GM18502 (cell line): Measurements from ENCODE around the gene DPP6.
"Not testable (repeated sequence)": the region's sequence is repeated elsewhere in the genome, so short reads cannot be mapped to it uniquely, and the experiment has no call there.

Experiments used
- ATAC-seq: cut with Tn5 transposase; IDR thresholded peaks from one replicate; pipeline ENCODE4 v1.9.1; 2021; ENCODE audit warnings: mild to moderate bottlenecking; ENCODE audit not compliant: unreplicated experiment, poor library complexity

The DPP6 gene

DNA sequence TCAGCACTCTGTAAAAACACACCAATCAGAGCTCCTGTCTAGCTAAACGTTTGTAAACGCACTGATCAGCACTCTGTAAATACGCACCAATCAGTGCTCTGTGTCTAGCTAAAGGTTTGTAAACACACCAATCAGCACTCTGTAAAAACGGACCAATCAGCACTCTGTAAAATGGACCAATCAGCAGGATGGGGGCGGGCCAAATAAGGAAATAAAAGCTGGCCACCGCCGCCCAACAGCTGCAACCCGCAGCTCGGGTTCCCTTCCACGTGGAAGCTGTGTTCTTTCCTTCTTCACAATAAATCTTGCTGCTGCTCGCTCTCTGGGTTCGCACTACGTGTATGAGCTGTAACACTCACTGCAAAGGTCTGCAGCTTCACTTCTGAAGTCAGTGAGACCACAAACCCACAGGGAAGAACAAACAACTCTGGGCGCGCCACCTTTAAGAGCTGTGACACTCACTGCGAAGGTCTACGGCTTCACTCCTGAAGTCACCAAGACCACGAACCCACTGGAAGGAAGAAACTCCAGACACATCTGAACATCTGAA is 625.9 kb downstream of the DPP6 start:
- ATAC-seq = not testable (repeated sequence)

DNA sequence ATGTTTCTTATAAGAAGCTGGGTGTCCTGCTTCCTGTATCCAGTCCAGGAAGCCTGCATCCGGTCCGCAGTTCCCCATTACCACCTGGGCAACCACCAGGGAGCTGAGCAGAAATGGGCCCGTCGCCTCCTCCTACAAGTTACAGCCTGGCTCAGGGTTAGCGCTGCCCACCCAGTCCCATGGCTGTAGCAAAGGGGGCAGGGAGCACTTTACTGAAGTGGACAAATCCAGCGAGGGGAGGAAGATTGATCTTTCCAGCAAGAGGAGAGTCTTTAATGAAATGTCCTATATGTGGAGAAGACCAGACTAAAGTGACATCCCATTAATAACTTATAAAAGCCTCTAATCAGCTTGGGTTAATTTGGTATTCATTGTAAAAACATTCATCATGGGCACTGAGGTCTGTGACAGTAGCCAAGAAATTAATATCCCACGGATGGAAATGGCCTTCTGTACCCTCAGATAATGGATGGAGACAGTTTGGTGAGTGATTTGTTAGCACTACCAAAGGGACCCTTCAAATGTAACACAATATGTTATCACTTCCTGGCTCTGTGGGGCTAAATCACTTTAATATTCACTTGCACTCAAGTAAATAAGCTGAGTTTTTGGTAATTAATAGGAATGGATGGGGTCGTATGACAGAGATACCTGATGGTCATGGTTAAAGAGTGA is 627.3 kb downstream of the DPP6 start:
- no peak for ATAC-seq

DNA sequence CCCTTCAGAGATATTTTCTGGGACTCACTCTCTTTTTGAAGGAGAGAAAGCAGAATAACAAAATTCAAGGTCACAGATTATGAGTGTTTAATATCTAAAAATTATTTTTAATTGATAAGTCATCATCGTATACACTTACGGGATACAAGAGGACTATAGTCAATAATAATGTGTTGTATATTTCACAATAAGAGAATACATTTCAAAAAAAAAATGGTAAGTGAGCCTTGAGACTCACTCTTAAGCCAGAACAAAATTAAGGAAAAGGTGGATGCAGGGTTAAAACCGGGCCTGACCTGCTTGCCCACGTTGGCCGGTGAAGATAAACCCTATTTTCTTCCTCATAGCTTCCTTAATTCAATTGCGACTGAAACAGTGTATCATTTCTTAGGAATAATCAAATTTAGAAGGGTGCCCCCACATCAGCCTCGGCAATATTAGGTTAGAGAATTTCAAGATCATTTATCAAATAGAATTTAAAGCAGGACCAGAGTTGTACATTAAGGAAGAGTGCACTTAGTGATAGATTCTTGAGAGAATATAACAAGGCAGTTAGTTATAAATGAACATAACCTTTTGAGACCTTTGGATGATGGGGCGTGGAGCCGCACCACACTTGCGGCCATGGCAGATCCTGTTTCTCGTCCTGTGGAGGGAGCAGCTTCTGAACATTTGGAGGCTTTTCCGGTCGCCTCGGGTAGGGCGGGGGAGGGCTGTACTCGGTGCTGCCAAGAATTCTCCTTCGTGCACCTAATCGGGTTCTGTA is 628.9 kb downstream of the DPP6 start:
- no peak for ATAC-seq

DNA sequence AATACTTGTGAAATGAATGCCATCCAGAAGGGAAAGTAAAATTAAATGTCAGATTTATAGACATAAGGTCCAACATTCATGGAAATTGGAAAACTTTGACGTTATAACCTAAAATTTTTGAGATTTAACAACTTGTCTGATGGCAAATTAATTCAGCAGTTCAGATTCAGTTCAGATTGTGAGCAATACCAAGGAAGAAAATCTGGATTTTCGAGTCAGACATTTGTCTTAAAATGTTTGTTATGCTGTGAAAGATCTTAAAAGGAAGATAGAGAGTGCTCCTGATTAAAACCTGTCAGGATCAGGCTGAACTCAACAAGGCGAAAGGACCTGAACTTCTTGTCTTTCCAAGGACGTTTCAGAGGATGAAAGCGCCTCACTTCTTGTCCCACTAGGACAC is 629.8 kb downstream of the DPP6 start:
- no peak for ATAC-seq

DNA sequence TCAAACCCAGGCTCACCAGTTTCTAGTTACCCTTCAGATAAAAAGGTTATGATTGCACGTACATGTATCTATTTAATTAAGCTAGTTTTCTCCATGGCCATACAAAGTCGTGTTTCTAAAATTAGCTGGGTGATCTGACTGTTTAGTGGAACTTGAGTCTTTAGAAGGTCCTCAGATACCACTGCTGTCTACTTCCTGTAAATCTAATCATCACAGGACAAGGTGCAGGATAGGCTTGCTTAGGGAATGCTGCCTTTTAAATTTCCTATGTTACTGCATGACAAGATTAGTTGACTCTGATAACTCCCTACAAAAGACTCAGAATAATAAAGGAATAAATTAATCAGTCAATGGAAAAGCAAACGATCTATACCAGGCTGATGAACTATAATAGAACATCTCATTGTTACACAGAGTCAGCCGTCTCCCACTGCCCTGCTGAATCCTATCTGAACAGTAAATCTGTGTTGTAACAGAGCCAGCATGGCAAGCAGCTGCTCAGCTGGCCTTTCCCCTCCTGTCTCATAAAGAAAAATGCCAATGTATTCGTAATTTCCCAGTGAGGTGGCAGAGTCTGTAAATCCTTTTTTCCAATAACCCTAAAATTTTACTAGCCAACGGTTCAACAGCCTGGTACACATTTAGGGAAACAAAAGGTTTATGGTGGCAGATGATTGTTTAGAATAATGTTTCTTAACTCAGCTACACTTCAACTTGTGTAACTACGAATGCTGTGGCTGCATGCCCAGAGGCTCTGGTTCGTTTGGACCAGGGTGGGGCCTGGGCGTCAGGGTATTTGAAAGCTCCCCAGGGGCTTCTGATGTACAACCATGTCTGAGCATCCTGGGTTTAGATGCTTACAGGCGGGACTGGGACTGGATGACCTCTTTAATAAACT is 632.7 kb downstream of the DPP6 start:
- no peak for ATAC-seq

DNA sequence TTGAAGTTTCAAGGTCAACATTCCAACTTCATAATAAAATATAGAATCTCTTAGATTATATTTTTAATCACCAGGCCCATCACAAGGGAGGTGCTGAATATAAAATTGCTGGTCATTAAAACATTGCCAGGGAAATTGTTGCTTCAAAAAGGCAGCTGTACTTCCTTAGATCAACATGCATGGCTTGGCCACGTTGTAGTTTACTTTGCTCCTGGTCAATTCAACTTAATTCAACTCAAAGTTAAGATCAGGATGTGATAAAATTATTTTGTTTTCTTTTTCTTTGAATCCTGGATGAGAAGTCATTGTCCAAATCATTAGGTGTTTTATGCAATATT is 633.3 kb downstream of the DPP6 start:
- no peak for ATAC-seq

DNA sequence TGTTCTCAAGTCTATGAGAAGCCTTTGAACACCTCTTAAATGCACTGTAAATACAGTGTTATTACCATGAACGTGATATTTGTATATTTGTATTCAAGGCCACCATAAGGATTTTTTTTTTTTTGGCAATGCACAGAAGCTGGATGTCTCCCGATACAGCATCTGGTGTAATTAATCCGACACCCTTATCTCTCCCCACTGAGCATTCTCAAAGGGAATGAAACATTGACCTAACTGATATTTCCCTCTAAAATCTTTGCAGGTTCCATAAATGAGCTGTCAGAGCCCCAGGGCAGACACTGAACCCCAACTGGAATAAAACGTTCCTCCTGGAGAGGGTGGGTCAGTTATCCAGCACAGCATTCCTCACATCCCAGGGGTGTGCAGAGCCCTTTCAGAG is 634.1 kb downstream of the DPP6 start:
- no peak for ATAC-seq

DNA sequence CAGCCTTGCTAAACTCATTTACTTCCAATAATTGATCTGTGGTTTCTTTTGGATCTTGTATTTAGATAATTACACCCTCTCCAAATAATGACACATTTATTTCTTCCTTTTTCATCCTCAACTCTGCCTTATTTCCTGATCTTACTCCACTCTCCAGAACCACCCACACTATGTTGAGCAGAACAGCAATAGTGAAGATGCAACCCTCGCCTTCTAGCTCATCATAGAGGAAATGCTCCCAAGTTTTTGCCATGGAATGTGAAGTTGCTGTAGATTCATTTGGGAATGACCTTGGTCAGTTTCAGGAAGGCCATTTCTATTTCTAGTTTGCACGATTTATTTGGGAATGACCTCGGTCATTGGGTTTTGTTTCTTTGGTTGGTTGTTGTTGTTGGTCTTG is 636.8 kb downstream of the DPP6 start:
- no peak for ATAC-seq

DNA sequence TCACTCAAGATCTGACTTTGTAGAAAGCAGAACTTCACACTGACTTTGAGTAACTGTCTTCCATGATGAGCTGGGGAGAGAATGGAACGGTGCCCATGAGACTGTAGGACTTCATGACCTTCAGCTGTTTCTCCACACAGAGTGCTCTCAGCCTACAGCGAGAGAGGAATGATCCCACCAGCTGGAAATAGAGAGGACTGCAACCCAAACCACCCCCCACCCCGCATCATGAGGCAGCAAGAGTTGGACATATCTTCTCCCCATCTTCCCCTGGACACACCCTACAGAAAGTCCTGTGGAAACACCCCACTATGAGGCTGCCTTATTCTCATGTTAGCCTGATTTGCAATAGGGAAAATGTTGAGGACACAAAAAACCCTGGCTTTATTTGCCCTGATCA is 638.2 kb downstream of the DPP6 start:
- ATAC-seq = no peak

DNA sequence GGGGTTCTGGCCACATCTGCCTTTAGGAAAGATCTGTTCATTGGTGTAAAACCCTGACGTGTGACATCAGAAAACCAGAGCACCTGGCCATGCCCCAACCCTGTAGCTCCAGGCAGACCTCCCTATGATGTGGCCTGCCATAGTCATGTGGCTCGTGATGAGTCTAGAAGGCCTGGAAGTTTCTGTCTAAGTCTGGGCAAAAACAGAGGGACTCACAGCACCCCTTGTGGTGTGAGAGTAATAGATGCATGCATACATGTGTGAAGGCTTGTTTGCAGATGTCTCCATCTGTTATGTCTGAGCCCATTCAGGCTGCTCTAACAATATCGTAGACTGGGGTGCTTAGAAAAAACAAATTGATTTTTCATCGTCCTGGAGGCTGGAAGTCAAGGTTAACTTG is 641.5 kb downstream of the DPP6 start:
- ATAC-seq = no peak

DNA sequence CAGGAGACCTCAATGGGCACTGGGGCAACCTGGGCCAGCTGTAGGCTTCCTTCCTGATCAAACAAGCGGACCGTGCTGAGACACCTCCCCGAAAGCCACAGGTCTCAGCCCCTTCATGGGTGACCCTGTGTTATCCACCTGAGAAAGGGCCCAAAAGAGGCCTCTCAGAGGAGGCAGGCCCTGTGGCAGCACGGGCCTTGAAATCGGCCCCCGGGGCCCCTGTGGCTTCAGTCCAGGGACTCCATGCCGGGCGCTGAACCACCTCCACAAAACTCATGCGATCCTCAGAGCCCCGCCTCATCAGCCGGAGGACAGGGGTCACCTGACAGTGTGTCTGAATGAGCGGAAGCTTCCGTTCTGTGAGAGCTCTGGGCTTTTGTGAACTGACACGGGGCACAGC is 643.6 kb downstream of the DPP6 start:
- ATAC-seq = no peak

DNA sequence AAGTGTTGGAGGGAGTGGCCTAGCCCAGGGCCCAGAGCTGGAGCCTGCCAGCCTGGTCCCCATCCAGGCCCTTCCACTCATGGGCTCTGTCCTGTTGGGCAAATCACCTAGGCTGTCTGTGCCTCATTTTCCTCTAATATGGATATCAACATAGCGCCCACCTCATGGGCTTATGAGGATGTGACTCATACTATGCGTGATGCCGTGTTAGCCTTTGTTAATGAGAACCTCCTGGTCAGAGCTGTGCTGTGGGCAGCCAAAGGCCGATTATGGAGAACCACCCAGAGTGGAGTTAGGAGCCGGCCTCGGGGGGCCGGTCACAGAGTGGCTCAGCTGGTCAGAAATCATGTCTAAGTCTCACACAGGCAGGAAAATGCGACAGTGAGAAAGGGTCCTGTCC is 644.4 kb downstream of the DPP6 start:
- no peak for ATAC-seq

DNA sequence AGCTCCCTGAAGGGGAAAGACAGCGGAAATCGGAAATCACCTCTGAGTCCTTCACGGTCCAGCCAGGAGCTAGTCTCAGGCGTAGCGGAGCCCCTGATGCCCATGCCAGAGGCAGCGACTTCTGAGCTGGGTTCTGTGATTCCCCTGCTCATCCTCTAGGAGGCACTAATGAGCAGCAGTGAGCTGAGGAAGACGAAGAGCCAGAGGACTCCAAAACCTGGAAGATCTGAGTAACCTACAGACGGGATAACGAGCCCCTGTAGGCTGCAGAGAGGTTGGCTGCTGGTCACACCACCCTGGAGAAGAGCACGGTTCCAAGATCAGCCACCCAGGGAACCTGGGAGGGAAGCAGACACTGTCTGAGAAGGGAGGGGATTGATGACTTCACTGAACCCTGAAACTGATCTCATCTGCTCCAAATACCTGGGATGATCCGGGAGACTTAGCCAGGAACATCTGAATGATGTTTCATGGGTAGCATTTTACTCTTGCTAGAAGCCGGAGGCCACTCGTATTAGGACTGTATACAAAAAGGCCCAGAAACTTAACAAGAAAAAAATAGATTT is 646.6 kb downstream of the DPP6 start:
- ATAC-seq = no peak

DNA sequence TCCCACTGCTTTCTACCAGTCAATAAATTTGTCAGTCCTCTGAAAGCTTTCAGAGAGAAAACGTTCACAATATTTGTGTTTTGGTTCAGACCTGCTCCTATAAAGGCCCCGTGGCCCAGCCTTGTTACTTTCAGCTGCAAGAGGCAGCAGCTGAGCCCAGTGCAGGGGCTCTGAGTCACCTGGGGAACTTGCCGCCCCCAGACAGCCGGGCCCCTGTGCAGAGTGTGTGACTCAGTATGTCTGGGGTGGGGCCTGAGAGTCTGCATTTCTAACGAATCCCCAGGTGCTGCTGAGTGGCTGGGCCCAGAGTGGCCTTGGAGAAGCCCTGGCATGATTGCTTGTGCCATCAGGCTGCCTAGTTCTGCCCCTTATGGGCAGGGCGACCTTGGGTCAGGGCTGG is 647.2 kb downstream of the DPP6 start:
- no peak for ATAC-seq

DNA sequence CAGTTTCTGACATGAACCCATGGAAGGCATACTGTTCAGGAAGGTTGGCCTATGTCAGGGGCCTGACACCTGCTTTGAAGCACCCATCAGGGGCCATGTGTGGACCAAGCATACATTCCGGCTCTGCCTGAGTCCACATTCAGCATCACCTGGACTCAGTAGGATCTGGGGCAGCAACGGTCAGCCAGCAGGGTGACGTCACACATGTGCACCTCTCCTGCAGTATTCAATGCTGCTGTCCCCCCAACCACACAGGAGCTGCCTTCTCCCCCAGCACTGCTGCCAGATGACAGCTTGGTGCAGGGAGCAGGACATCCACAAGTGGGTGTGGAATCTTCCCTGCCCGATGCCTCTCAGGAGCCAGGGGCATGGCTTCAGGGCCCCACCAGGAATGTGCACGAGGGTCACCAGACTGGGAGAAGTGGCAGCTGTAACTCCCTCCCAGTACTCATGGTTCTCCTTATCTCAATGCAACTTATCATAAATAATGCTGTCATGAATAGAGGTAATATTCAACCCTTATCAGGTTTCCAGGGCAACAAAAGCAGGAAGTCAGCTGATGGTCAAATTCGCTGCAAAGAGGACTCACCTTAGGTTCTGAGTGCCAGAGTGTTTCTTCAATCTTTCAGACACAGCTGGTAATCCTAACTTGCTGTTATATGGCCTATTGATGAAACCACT is 657.8 kb downstream of the DPP6 start:
- ATAC-seq = no peak

DNA sequence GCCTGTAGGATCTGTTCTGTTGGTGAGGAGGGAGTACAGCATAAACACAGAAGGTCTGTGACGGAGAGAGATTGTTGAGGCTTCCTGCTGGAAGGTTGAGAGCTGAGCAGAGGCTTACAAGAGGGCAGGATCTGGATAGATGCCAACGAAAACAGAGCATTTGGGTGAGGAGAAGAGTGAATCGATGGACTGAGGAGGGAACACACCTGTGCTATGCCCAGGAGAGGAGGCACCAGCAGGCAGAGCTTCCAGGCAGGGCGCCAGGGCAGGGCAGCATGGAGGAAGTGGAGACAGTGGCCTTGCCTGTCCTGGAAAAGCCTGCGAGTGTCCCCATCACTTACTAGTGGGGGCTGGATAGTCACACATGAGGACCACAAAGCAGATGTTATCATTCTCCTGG is 667.8 kb downstream of the DPP6 start:
- ATAC-seq = no peak

DNA sequence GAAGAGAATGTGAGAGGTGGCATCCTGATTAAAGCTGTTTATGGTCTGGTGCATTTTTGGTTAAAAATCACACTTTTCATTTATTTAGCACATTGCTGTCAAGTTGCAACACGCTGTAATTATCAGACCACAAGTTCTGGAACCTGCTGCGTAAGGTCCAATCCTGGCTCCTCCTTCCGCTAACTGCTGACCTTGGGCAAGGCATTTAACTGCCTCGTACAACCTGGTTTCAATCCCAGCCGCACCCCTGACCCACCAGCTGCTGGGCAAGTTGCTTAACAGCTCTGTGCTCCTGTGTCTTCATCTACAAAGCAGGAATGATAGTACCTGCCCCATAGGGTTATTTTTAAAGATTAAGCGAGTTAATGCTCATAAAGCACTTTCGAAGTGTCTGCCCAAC is 668.9 kb downstream of the DPP6 start:
- ATAC-seq = no peak

DNA sequence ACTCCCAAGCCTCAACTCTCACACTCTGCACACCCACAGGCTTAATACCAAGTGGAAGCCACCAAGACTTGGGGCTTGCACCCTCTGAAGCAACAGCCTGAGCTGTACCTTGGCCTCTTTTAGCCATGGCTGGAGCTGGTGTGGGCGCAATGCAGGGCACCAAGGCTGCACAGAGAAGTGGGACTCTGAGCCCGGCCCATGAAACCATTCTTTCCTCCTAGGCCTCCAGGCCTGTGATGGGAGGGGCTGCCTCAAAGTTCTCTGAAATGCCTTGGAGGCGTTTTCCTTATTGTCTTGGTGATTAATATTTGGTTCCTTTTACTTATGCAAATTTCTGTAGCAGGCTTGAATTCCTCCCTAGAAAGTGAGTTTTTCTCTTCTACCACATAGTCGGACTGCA is 674.2 kb downstream of the DPP6 start:
- ATAC-seq = no peak

DNA sequence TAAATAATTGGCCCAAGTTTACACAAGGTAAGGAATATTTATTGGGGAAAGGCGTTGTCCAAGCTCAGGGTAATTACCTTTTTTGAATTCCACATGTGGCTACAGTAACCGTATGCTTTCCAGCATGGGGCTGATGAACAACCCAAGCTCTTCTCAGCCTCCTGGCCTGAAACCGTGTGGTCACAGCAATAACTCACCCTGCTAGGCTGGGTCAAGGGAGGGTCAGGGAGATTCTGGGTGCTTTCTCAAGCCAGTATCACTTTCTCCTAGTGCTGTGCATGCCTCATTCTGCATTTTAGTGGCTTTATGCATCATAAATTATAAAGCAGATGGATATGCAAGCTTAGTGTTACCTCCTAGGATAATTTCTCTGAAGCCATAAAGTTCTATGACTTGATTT is 676.9 kb downstream of the DPP6 start:
- ATAC-seq = no peak

DNA sequence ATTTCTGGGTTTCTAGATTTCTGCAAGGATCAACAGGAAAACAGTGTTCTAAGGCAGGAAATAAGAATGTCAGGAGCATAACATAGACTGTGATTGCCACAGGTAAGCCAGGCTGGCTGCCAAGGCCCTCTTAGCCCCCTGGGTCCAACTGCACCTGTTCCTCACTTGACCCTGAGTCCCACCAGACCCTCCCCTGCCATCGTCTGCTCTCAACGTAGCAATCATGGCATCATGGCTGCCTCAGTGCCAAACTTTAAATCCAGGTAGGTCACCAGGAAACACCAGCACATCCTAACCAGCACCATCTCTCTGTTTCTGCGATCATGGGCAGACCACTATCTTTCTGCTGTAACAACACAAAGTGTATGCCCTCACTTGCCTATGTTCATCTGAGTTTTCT is 683.6 kb downstream of the DPP6 start:
- no peak for ATAC-seq
